OCI-LY3 (cell line): ENCODE measurements around the gene LHCGR.

Source experiments
- CTCF ChIP-seq: fragments of 200-600, 300-600 bp; sonication (generic); IDR thresholded peaks from 2 replicates; pipeline ENCODE4 v1.5.1; 2014; ENCODE audit warnings: antibody characterized with exemption, low read length, low read depth
- EZH2phosphoT487 ChIP-seq: fragments of 200-600 bp; shearing (Covaris generic); IDR thresholded peaks from 2 replicates; pipeline ENCODE4 v1.6.1; 2018; ENCODE audit warnings: antibody characterized with exemption, mixed run types, low read depth

GRCh38 chr2:48749291-48750127 lies 6.0 kb downstream of the LHCGR start:
- no peak for TF ChIP-seq CTCF
- TF ChIP-seq EZH2phosphoT487 = no peak
